DMS153 (cell line): ENCODE data around the gene RHOJ.

Source experiments
- DNase-seq: peaks from one replicate; lab custom pipeline; 2025; lab: John Stamatoyannopoulos, UW

RHOJ gene

GRCh38 chr14:63205866-63206265, 1.6 kb downstream of the RHOJ start:
- no peak for DNase-seq

- DNase-seq: no peak
Observed at GRCh38 chr14:63209160-63209559, 4.9 kb downstream of the RHOJ start.

GRCh38 chr14:63210812-63211211, 6.6 kb downstream of the RHOJ start:
- DNase-seq: no peak

GRCh38 chr14:63212209-63212608, 8.0 kb downstream of the RHOJ start:
- no peak for DNase-seq

GRCh38 chr14:63212776-63213500, 8.7 kb downstream of the RHOJ start:
- DNase-seq: no peak

- DNase-seq: no peak
Observed at GRCh38 chr14:63214417-63215196, 10.4 kb downstream of the RHOJ start.

- no peak for DNase-seq
Observed at GRCh38 chr14:63220526-63220925, 16.3 kb downstream of the RHOJ start.

GRCh38 chr14:63223596-63223995, 19.4 kb downstream of the RHOJ start:
- no peak for DNase-seq

GRCh38 chr14:63224196-63224595, 20.0 kb downstream of the RHOJ start:
- DNase-seq: no peak

- DNase-seq: no peak
Observed at GRCh38 chr14:63228217-63228616, 24.0 kb downstream of the RHOJ start.

- DNase-seq: no peak
Observed at GRCh38 chr14:63229330-63230059, 25.3 kb downstream of the RHOJ start.

- DNase-seq: no peak
Observed at GRCh38 chr14:63231766-63232165, 27.5 kb downstream of the RHOJ start.

GRCh38 chr14:63237791-63238190, 33.5 kb downstream of the RHOJ start:
- DNase-seq: no peak

GRCh38 chr14:63240221-63240620, 36.0 kb downstream of the RHOJ start:
- no peak for DNase-seq

- DNase-seq: no peak
Observed at GRCh38 chr14:63241096-63241495, 36.9 kb downstream of the RHOJ start.

GRCh38 chr14:63243646-63244045, 39.4 kb downstream of the RHOJ start:
- no peak for DNase-seq

- no peak for DNase-seq
Observed at GRCh38 chr14:63245893-63246292, 41.6 kb downstream of the RHOJ start.

- no peak for DNase-seq
Observed at GRCh38 chr14:63248211-63248610, 44.0 kb downstream of the RHOJ start.

- no peak for DNase-seq
Observed at GRCh38 chr14:63249092-63249491, 44.8 kb downstream of the RHOJ start.

GRCh38 chr14:63257299-63257698, 53.1 kb downstream of the RHOJ start:
- DNase-seq: no peak

- DNase-seq: no peak
Observed at GRCh38 chr14:63262446-63262845, 58.2 kb downstream of the RHOJ start.

- no peak for DNase-seq
Observed at GRCh38 chr14:63266106-63266505, 61.9 kb downstream of the RHOJ start.

- DNase-seq: no peak
Observed at GRCh38 chr14:63267171-63267570, 62.9 kb downstream of the RHOJ start.
